ENCODE data around the gene HSPB9. TPM values are rescaled to one million over a fixed set of nuclear protein-coding genes. Genes with fewer than 3 reads are reported as not detected.

Gene HSPB9
- total and polyA plus RNA-seq, 2 of the 8 experiments (the other 6 are each of a cell fraction or from before 2014, with no cell fraction given), result 0.27 to 0.30 TPM

GRCh38 chr17:42133461-42134041 is 10.9 kb downstream of the HSPB9 start:
- H4K8ac ChIP-seq (ENCODE audit: extremely low read depth, insufficient read depth, low read length), result no peak overlapping the region
- no peak for DNase-seq (ENCODE audit: low read depth in 1 of 2, low spot score in 2 of 2)
- no peak overlapping the region for H3K14ac ChIP-seq (ENCODE audit: insufficient read length)
- peaks cover 3% of the 10 kb centered on the region; the same call in 1 of the 2 replicates for H3K23me2 ChIP-seq (ENCODE audit: low read depth, low read length)
- H3K56ac ChIP-seq (replicated peaks; ENCODE audit: insufficient read length, low read depth, low read length), result no peak overlapping the region
- H3K9ac ChIP-seq (replicated peaks in 1 of 4; ENCODE audit: extremely low read depth in 1 of 4, low read depth in 3 of 4, low read length in 3 of 4), result no peak overlapping the region
- H2BK12ac ChIP-seq (ENCODE audit: low read depth, low read length), result no peak overlapping the region
- H4K91ac ChIP-seq (replicated peaks; ENCODE audit: insufficient read length, low read length), result no peak overlapping the region
- peaks cover 0 to 6% (median 1%) of the 10 kb centered on the region in 4 experiments; a peak in 3 of 7 replicates for H3K4me1 ChIP-seq (replicated peaks in 1 of 4; ENCODE audit: control insufficient read depth in 3 of 4, insufficient read depth in 4 of 4, low read length in 3 of 4)
- WGBS, 2 experiments (ENCODE audit: extremely low coverage in 1 of 2, insufficient coverage in 1 of 2, insufficient read length in 1 of 2, insufficient replicate concordance in 2 of 2, low coverage in 1 of 2, low lambda C conversion rate in 2 of 2, missing lambda C conversion rate in 1 of 2), result 83% methylated on average over 4 of the region's 4 CpGs; no CpG with 5 or more reads in 1 of the 2 experiments
- H3K23ac ChIP-seq (ENCODE audit: insufficient read length), result no peak overlapping the region
- H3K9me3 ChIP-seq (ENCODE audit: insufficient read depth in 2 of 2, low read depth in 1 of 2, low read length in 1 of 2), result no peaks in the 10 kb centered on the region
- H3K4me3 ChIP-seq (ENCODE audit: extremely low read depth in 1 of 4, insufficient read depth in 2 of 4, low read depth in 3 of 4, low read length in 4 of 4), result no peak overlapping the region
- no peak overlapping the region for H3K4ac ChIP-seq (replicated peaks; ENCODE audit: insufficient read length, low read depth, low read length)
- H4K20me1 ChIP-seq (replicated peaks in 1 of 2; ENCODE audit: control insufficient read depth in 1 of 2, insufficient read depth in 2 of 2, low read length in 2 of 2), result peaks cover 5 to 20% of the 10 kb centered on the region in 2 experiments
- no peak overlapping the region for H2BK15ac ChIP-seq (ENCODE audit: low read length)
- no peak overlapping the region for H2AK5ac ChIP-seq (ENCODE audit: low read depth, low read length)
- no peak overlapping the region for H3K27ac ChIP-seq (ENCODE audit: low read depth, low read length)
- H2AFZ ChIP-seq (ENCODE audit: low read length), result no peak overlapping the region
- FAIRE-seq, result no peak
- no peak overlapping the region for H2BK120ac ChIP-seq (replicated peaks; ENCODE audit: low read depth, low read length)
- H3K79me2 ChIP-seq (ENCODE audit: control insufficient read depth in 1 of 2, insufficient read depth in 2 of 2, low read length in 2 of 2), result peaks cover 0 to 41% of the 10 kb centered on the region in 2 experiments; a peak in 2 of 4 replicates
- H3K18ac ChIP-seq (ENCODE audit: extremely low read depth, low read length), result no peak overlapping the region
- ChIA-PET POLR2A (ENCODE audit: partially characterized antibody) (interaction anchor here (1.0 to 1.8 kb wide), 2 partner anchors 11 to 13 kb away, joined by 4 to 6 read pairs; partner anchors contain the start of gene KAT2A), CTCF (ENCODE audit: partially characterized antibody) (interaction anchor here (0.6 to 11.7 kb wide), 8 partner anchors 13 to 348 kb away, joined by 3 to 97 read pairs (median 3); partner anchors contain the start of genes HSPB9 and KAT2A)
- H2BK20ac ChIP-seq (ENCODE audit: low read length), result no peak overlapping the region
- no peak overlapping the region for H2BK5ac ChIP-seq (ENCODE audit: low read depth, low read length)
- H3K4me2 ChIP-seq (ENCODE audit: insufficient read depth in 1 of 2, low read depth in 2 of 2, low read length in 2 of 2), result no peak overlapping the region
- no peak overlapping the region for H4K5ac ChIP-seq (ENCODE audit: insufficient read length, low read depth, low read length)
- peaks cover 14% of the 10 kb centered on the region for H3K79me1 ChIP-seq (ENCODE audit: low read depth, low read length)
- peaks cover 2 to 18% (median 10%) of the 10 kb centered on the region in 4 experiments; a peak in 5 of 8 replicates for H3K36me3 ChIP-seq (ENCODE audit: control insufficient read depth in 2 of 4, insufficient read depth in 4 of 4, low read length in 3 of 4)
- H3K27me3 ChIP-seq (replicated peaks in 1 of 4; ENCODE audit: control insufficient read depth in 3 of 4, extremely low read depth in 1 of 4, insufficient read depth in 3 of 4, low read length in 3 of 4), result no peaks in the 10 kb centered on the region
- TF ChIP-seq KDM5A (IDR thresholded peaks at IDR 0.05; ENCODE audit: low read length), result no peak

Measured in H1 (cell line).